Kidney glomerular epithelial cell (primary cell): Measurements from ENCODE around the gene PRRT3.

Experiments used
- DNase-seq: peaks from one replicate; lab custom pipeline; 2025; lab: John Stamatoyannopoulos, UW

The PRRT3 gene

GRCh38 chr3:9951962-9952805 lies at the start of gene PRRT3:
TSS of gene PRRT3 (minus strand) at chr3:9952408. CDS start at chr3:9950115, 2,293 bp downstream.
- no peak for DNase-seq

- no peak for DNase-seq
Observed at GRCh38 chr3:10000686-10001085, 48.5 kb upstream of the PRRT3 start.

DNA sequence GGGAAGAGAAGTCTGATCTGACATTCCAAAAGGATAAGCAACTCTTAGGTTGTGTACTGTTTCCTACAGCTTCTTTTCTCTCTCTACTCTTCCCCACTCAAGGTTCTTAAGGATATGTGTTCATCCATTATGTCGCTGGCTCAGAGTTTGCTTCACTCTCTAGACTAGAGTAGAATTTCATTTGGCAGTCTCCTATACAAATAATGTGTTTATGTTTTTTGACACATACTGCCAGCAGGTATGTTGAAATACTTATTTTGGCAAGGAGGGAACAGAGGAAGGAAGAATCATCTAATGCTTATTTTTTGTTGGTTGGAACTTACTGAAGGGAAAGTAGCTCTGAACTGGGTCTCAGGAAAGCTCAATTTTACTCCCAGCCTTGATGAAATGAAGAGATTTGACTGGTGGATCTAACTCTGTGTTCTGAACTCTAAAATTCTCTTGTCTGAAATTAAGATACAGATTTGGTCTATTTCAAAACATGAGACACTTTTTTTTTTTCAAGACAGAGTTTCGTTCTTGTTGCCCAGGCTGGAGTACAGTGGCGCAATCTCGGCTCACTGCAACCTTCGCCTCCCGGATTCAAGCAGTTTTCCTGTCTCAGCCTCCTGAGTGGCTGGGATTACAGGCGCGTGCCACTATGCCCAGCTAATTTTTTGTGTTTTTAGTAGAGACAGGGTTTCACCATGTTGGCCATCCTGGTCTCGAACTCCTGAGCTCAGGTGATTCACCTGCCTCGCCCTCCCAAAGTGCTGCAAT lies 42.1 kb upstream of the PRRT3 start:
- DNase-seq, result no peak

DNA sequence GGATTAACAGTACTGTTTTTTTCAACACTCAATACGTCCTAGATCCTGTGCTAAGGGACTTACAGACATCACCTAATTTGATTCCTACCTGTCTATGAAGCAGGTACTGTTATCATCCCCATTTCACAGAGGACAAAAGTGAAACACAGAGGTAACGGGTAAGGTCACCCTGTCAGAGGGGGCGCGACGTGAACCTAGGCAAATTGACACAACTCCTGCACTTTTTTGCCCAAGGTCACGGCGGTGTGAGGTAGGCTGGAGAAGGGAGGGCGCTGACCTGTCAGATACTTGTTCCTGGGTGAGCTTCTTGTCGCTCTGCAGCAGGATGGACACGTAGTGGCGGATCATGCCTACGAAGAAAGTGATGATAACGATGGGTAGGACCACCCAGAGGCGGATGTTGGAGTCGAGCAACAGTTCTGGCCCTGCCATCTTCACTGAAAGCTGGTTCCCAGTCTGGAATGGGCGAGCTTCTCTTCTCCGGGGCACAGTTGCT lies 34.1 kb upstream of the PRRT3 start:
- DNase-seq, result no peak

DNA sequence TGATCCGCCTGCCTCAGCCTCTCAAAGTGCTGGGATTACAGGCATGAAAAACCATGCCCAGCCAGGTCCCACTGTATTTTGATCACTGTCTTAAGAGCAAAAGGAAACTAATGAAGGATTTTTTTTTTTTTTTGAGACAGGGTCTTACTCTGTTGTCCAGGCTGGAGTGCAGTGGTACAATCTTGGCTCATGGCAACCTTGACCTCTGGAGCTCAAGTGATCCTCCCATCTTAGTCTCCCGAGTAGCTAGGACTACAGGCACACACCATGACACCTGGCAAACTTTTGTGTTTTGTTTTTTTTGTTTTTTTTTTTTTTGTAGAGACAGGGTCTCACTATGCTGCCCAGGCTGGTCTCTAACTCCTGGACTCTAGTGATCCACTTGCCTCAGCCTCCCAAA lies 28.0 kb upstream of the PRRT3 start:
- no peak for DNase-seq

DNA sequence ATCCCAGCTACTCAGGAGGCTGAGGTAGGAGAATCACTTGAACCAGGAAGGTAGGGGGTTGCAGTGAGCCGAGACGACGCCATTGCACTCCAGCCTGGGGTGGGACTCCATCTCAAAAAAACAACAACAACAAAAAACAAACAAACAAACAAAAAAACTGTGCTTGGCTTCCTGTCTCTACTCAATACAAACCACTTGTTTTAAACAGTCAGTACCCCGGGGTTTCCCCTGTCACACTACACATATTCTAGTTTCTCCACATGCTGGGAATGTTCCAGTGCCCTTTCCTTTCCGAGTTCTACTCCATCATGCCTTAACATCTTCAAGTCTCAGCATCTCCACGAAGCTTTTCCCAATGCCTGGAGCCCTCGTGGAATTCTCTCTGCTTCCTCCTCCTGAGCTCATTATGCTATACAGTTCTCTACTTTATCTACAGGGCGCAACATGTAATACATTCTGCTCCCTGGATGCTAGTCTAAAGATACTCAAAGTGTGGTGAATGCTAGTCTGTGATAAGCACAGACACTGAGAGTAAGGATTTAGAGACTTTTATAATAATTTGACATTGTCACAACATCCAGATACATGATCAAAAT lies 26.6 kb upstream of the PRRT3 start:
- DNase-seq, result no peak

- peak; percentile 89 for DNase-seq
Observed at GRCh38 chr3:9976721-9977709, 24.8 kb upstream of the PRRT3 start.

DNA sequence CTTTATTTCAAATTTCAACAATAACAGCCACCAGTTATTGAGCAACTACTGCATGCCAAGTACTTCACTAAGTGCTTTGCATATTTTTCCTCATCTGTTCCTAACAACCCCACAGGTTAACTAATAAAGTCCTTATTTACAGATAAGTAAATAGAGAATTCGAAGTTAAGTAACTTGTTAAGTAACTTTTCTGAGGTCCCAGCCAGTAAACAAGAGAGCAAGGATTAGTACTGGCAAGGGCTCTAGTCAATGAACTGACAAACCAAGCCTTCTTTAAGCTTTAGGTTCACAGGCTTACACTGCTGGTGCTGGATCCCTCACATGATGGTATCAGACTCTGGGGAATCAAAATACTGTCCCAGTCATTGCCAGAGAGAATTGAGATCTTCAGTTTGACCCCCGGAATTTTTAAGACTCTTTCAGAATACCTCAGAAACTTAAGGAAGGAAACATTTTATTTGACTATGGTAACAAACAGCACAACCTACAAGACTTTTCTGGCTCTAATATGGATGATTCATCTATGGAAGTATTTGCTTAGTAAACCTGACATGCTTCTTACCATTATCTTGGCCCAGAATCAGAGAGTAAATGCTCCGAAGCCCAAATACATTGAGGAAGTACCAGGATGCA lies 17.9 kb upstream of the PRRT3 start:
- DNase-seq, result no peak

DNA sequence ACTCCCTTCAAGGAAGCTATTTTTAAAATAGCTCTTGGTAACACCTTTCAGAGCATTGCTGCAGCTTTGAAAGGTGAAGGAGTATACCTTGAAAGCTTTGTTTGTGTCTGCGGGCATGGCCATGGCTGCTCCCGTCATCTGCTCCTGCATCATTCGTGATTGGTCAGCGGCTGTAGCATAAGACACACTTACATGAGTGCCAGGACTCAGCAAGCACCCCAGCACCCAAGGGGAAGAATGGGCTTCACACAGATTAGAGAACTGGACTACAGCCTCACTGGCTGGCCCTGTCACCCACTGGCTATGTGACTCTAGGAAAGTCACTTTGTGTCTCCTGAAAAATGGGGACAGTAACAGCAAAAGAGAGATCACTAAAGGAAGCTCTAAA lies 17.4 kb upstream of the PRRT3 start:
- DNase-seq, result no peak

GRCh38 chr3:9966841-9967240 lies 14.6 kb upstream of the PRRT3 start:
- no peak for DNase-seq

DNA sequence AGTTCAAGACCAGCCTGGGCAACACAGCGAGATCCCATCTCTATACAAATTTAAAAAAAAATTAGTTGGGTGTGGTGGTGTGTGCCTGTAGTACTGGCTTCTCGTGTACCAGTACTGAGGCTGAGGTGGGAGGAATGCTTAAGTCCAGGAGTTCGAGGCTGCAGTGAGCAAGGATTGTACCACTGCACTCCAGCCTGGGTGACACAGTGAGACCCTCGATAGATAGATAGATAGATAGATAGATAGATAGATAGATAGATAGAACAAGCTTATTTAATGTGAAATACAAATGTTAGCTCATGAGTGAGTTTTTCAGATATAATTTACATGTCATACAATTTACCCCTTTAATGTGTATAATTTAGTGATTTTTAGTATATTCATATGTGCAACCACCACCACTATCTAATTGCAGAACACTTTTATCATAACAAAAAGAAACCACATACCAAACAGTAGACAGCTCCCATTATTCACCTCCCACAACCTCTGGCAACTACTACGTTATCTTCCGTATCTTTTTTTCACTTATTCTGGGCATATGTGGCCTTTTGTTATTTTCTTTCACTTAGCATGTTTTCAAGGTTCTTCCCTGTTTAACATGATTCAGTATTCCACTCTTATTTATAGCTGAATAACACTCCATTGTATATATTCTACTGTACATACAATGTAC lies 13.1 kb upstream of the PRRT3 start:
- no peak for DNase-seq

GRCh38 chr3:9957214-9957613 lies 5.0 kb upstream of the PRRT3 start:
- DNase-seq, result no peak

DNA sequence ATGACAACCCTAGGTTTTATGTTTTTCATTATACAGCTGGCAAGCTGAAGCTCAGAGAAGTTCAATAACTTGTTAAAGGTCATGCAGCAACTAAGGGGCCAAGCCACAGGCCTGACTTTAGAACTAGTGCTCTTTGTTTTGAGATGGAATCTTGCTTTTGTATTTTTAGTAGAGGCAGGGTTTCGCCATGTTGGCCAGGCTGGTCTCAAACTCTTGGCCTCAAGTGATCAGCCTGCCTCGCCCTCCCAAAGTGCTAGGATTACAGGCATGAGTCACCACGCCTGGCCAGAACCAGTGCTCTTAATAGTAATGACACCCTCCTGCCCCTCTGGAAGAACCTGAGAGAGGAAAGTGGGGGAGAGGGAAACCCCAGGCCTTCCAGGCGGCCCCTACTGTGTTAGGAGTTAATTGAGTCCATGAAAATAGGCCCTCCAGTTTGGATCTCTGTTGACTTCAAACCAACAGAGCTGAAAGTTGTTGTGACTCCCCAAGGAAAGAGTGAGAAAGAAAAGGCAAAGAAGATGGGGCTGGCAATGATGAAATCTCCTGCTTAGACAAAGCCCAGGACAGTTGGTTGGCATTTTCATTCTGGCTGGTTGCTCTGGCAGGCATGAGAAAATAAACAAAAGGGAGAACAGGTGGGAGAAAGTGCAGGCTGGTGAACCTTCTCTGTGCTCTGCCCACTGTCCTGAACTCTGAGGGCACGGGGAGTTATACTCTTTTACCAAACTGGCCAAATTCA lies 3.6 kb upstream of the PRRT3 start:
- DNase-seq, result no peak

DNA sequence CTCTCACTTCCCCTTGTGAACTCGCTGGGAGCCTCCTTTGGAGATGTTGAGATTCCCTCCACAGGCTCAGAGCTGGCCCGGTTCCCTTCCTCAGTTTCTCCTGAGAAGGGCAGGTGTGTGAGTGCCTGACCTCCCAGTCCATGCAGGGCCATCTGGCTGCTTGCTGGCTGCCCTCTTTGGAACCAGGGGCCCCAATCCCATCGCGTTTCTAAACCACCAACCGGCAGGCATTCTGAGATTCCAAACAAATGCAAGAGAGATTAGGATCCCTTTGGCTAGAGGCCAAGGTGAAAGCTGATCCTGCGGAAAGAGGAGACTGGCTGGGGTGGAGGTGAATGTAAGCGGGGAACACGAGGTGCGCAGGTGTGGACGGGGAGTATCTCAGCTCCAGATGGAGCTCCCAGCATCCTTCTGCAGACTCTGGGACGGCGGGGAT lies 2.9 kb upstream of the PRRT3 start:
- no peak for DNase-seq

DNA sequence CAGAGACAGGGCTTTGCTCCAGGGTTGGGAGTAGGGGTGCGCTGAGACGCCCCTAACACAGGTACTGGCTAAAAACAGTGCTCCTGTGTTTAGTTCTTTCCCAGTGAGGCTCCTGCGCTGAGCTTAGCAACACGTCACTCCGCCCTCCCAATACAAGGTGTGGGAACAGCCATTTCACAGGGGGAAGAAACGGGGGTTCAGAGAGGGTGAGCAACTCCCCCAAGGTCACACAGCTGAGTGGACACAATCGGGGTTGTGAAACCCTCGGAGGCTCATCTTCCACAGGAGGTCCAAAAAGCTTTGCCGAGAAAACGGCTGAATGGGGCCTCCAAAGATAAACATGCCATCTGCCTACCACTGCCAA lies 628 bp downstream of the PRRT3 start:
- no peak for DNase-seq

- DNase-seq, result no peak
Observed at GRCh38 chr3:9951126-9951525, 1.1 kb downstream of the PRRT3 start.

GRCh38 chr3:9949626-9950025 lies 2.6 kb downstream of the PRRT3 start:
- DNase-seq, result no peak

- no peak for DNase-seq
Observed at GRCh38 chr3:9949115-9949514, 3.1 kb downstream of the PRRT3 start.

- no peak for DNase-seq
Observed at GRCh38 chr3:9948586-9948985, 3.6 kb downstream of the PRRT3 start.
